Measurements from ENCODE around the gene TRABD2A.

- TF ChIP-seq POLR2AphosphoS5 (IDR thresholded peaks at IDR 0.05; ENCODE audit: low read depth, low read length) (no peak), CTCF (IDR thresholded peaks at IDR 0.05 in 2 of 3, conservative IDR thresholded peaks at IDR 0.05 in 1 of 3; ENCODE audit: borderline replicate concordance in 1 of 3, insufficient read depth in 1 of 3, low read depth in 2 of 3, low read length in 2 of 3) (no peak), CEBPB (IDR thresholded peaks at IDR 0.05; ENCODE audit: low read depth) (no peak), EZH2 (IDR thresholded peaks at IDR 0.05) (no peak)
These were observed 79.1 kb downstream of the TRABD2A start for GRCh38 chr2:84801811-84802210.
